NCI-H187 (cell line): Measurements from ENCODE around the gene DHRSX.
"Not testable (repeated sequence)": the region's sequence is repeated elsewhere in the genome, so short reads cannot be mapped to it uniquely, and the experiment has no call there.

Experiments used
- DNase-seq, 2 experiments: peaks; one replicate each; lab custom pipeline; 2025; lab: John Stamatoyannopoulos, UW

Gene DHRSX

GRCh38 chrX:2211667-2212066 lies 289.1 kb downstream of the DHRSX start:
- not testable (repeated sequence) for DNase-seq

DNA sequence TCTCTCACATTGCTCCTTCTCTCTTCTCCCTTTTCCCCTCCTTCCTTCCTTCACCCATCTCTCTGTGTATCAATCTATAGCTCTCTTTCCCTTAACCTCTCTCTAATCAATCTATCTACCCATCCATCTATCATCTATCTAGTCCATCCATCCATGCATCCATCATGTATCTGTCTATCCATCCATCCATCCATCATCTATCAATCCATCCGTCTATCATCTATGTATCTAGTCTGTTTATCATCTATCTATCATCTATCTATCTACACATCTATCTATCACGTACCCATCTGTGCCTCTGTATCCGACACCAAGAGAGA lies 307.5 kb downstream of the DHRSX start:
- no peak for DNase-seq

- no peak for DNase-seq
Measured at GRCh38 chrX:2192584-2193272, 308.0 kb downstream of the DHRSX start.

GRCh38 chrX:2188840-2189239 lies 311.9 kb downstream of the DHRSX start:
- DNase-seq, result no peak

GRCh38 chrX:2188330-2188792 lies 312.4 kb downstream of the DHRSX start:
- no peak for DNase-seq

GRCh38 chrX:2187352-2188115 lies 313.2 kb downstream of the DHRSX start:
- DNase-seq, result no peak

DNA sequence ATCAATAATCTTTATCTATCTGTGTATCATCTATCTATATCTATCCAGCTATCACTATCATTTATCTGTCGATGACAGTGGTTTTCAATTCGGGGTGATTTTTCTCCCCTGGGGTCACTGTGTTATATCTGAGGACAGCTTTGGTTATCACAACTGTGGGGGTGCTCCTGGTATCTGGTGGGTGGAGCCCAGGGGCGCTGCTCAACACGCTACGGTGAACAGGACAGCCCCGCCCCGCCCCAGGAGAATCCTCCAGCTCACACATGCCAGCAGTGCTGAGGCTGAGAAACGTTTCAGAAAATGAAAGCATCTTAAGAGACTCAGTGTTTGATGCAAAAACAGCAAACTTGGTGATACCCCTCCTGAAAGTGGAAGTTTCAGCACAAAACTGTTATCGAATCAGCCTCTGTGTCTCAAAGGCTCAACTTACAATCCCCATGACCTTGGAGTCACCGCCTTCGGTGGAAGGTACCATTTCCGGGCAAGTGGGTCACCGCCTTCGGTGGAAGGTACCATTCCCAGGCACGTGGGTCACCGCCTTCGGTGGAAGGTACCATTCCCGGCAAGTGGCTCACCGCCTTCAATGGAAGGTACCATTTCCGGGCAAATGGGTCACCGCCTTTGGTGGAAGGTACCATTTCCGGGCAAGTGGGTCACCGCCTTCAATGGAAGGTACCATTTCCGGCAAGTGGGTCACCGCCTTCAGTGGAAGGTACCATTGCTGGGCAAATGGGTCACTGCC lies 315.3 kb downstream of the DHRSX start:
- DNase-seq, result no peak

DNA sequence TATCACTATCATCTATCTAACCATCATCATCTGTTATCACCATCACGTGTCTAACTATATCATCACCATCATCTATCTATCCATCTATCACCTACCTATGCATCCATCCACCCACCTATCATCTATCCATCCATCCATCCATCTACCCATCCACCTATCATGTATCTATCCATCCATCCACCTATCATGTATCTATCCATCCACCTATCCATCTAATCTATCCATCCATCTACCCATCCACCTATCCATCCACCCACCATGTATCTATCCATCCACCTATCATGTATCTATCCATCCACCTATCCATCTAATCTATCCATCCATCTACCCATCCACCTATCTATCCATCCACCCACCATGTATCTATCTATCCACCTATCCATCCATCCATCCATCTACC lies 316.7 kb downstream of the DHRSX start:
- DNase-seq, result no peak

DNA sequence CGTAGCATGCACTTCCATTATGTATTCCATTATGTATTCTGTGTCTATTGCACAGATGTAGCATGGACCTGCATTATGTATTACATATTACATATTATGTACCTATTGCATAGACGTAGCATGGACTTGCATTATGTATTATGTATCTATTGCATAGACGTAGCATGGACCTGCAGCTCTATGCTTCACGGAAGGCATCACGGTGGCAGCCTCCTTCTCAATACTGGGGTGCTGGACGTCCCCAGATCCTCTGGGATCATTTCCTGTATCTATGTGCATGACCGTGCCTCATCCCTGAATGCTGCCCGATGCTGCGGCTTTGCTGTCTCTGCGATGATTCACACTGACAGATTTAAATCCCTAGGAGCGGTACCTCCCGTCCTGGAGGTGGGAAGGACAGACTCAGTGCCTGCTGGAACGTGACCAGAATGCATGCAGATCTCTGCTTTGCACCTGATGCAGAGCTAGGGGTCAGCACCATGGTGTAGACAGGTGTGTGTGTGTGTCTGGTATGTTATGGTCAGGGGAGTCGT lies 317.5 kb downstream of the DHRSX start:
- no peak for DNase-seq

DNA sequence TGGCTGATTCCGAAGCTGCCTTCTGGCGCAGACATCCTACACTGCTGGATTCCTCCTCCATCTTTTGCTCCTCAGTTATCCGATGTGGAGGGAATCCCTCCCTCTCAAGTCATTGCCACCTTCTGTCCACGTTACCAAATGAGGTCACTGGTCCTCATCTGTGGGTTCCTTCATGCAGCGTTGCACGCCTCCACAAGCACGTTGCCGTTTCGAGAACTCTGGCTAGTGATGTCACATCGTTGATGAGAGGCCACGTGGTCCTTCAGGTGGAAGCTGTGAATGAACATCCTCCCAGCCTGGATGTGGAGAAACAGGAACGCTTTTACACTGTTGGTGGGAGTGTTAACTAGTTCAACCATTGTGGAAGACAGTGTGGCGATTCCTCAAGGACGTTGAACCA lies 323.2 kb downstream of the DHRSX start:
- no peak for DNase-seq

GRCh38 chrX:2176733-2177132 lies 324.0 kb downstream of the DHRSX start:
- DNase-seq, result no peak

- DNase-seq, result no peak
Measured at GRCh38 chrX:2176274-2176673, 324.5 kb downstream of the DHRSX start.

- DNase-seq, result no peak
Measured at GRCh38 chrX:2172359-2172758, 328.4 kb downstream of the DHRSX start.
